SK-N-SH (cell line): ENCODE results near the gene TSHZ3. TPM values are rescaled to one million over a fixed set of nuclear protein-coding genes. Genes with fewer than 3 reads are reported as not detected.

Source experiments
- CTCF ChIA-PET: fragments of 300-600, 350-600 bp; formaldehyde crosslinking; extraction: SDS; loops from one replicate; lab custom pipeline; 2021; lab: Yijun Ruan, JAX
- POLR2A ChIA-PET: fragments of 350-600 bp; sonication (Branson Sonifier 250); formaldehyde crosslinking; extraction: SDS; loops from one replicate; lab custom pipeline; 2020; ENCODE audit warnings: antibody characterized with exemption, inconsistent platforms; lab: Yijun Ruan, JAX
- DNase-seq: peaks from one replicate; pipeline ENCODE4 v3.0.0; 2012
- H2AFZ ChIP-seq: fragments of 200-600 bp; sonication (generic); 2 replicates; pipeline ENCODE4 v1.8.1; 2016; ENCODE audit warnings: antibody characterized with exemption, mild to moderate bottlenecking, low read depth
- H3F3A ChIP-seq: fragments of 200-600 bp; sonication (generic); replicated peaks from 2 replicates; pipeline ENCODE3; 2016; ENCODE audit warnings: antibody characterized with exemption, mild to moderate bottlenecking; ENCODE audit not compliant: insufficient read depth
- H3K27ac ChIP-seq, 2 experiments: fragments of 200-500 bp in 1 of 2; fragments of 200-600 bp in 1 of 2; sonication (Bioruptor generic) in 1 of 2; sonication (generic), shearing (Covaris generic) in 1 of 2; 2 replicates each; pipeline versions ENCODE4 v1.5.1 to v1.6.1; 2014 to 2016; ENCODE audit warnings: low read depth in 2 of 2, inconsistent platforms in 1 of 2, low read length in 1 of 2, mild to moderate bottlenecking in 1 of 2, mixed read lengths in 1 of 2
- H3K27me3 ChIP-seq: fragments of 200-600 bp; sonication (generic), shearing (Covaris generic); 2 replicates; pipeline ENCODE4 v1.6.1; 2016; ENCODE audit warnings: mixed run types; ENCODE audit not compliant: insufficient read depth
- H3K36me3 ChIP-seq, 2 experiments: fragments of 200-500 bp in 1 of 2; fragments of 200-600 bp in 1 of 2; sonication (Bioruptor generic) in 1 of 2; sonication (generic) in 1 of 2; replicated peaks in 1 of 2; 2 replicates each; pipeline versions ENCODE3 to v1.5.1; 2014 to 2016; ENCODE audit warnings: low read length in 1 of 2, mild to moderate bottlenecking in 1 of 2; ENCODE audit not compliant: insufficient read depth in 2 of 2, control insufficient read depth in 1 of 2
- H3K4me1 ChIP-seq, 2 experiments: fragments of 200-500 bp in 1 of 2; fragments of 200-600 bp in 1 of 2; sonication (Bioruptor generic) in 1 of 2; sonication (generic), shearing (Covaris generic) in 1 of 2; 2 replicates each; pipeline versions ENCODE4 v1.5.1 to v1.6.1; 2014 to 2016; ENCODE audit warnings: low read depth in 1 of 2, low read length in 1 of 2, mixed run types in 1 of 2; ENCODE audit not compliant: insufficient read depth in 2 of 2, control insufficient read depth in 1 of 2
- H3K4me2 ChIP-seq: fragments of 200-600 bp; sonication (generic), shearing (Covaris generic); 2 replicates; pipeline ENCODE4 v1.6.1; 2017; ENCODE audit warnings: mixed run types
- H3K4me3 ChIP-seq, 2 experiments: fragments of 200-500 bp in 1 of 2; fragments of 200-600 bp in 1 of 2; sonication (Bioruptor generic) in 1 of 2; sonication (generic), shearing (Covaris generic) in 1 of 2; 2 replicates each; pipeline versions ENCODE4 v1.5.1 to v1.8.1; 2014 to 2016; ENCODE audit warnings: low read depth in 2 of 2, inconsistent platforms in 1 of 2, low read length in 1 of 2, mild to moderate bottlenecking in 1 of 2, mixed read lengths in 1 of 2, moderate library complexity in 1 of 2
- H3K79me2 ChIP-seq: fragments of 200-600 bp; sonication (generic); 2 replicates; pipeline ENCODE4 v1.8.1; 2017; ENCODE audit warnings: mild to moderate bottlenecking; ENCODE audit not compliant: insufficient read depth
- H3K9ac ChIP-seq: fragments of 200-600 bp; sonication (generic); 2 replicates; pipeline ENCODE4 v1.6.1; 2017; ENCODE audit warnings: mixed run types
- H3K9me2 ChIP-seq: fragments of 200-600 bp; sonication (generic); 2 replicates; pipeline ENCODE4 v1.6.1; 2017; ENCODE audit warnings: mixed run types
- H3K9me3 ChIP-seq: fragments of 200-600 bp; sonication (generic); 2 replicates; pipeline ENCODE4 v1.6.1; 2017; ENCODE audit warnings: mixed run types, mild to moderate bottlenecking, moderate library complexity
- H4K20me1 ChIP-seq: fragments of 200-600 bp; sonication (generic); 2 replicates; pipeline ENCODE4 v1.6.1; 2017; ENCODE audit warnings: mild to moderate bottlenecking, mixed run types; ENCODE audit not compliant: insufficient read depth
- CHD2 ChIP-seq: fragments of 150-350 bp; IDR thresholded peaks from 2 replicates; pipeline ENCODE4 v1.6.1; 2018; ENCODE audit warnings: low read length; ENCODE audit not compliant: partially characterized antibody
- EP300 ChIP-seq, 2 experiments: IDR thresholded peaks; 2 replicates each; pipeline versions ENCODE4 v1.4.0 to v1.6.1; 2012; ENCODE audit warnings: borderline replicate concordance in 1 of 2, low read depth in 1 of 2, low read length in 1 of 2
- EZH2phosphoT487 ChIP-seq: fragments of 200-600 bp; sonication (generic); IDR thresholded peaks from 2 replicates; pipeline ENCODE4 v1.6.1; 2017; ENCODE audit warnings: low read depth, mixed run types, mild to moderate bottlenecking, antibody characterized with exemption, moderate library complexity, borderline replicate concordance
- GATA2 ChIP-seq: sonication (generic); formaldehyde crosslinking; IDR thresholded peaks from 2 replicates; pipeline ENCODE4 v1.5.0; 2020; ENCODE audit warnings: mild to moderate bottlenecking, missing genetic modification reagents
- JUND ChIP-seq: IDR thresholded peaks from 2 replicates; pipeline ENCODE4 v1.4.0; 2012
- MEF2A ChIP-seq: IDR thresholded peaks from 2 replicates; pipeline ENCODE4 v1.4.0; 2012; ENCODE audit warnings: low read depth, borderline replicate concordance
- SMC3 ChIP-seq: IDR thresholded peaks from 2 replicates; pipeline ENCODE4 v1.6.1; 2012; ENCODE audit warnings: low read depth, low read length, improper control_type of control experiment
- YY1 ChIP-seq: IDR thresholded peaks from 2 replicates; pipeline ENCODE4 v1.4.0; 2012; ENCODE audit warnings: low read depth, mild to moderate bottlenecking
- WGBS: methylation state at CpG from one replicate; pipeline ENCODE4 v1.1.6; 2017; ENCODE audit warnings: low lambda C conversion rate; 5-methylcytosine and 5-hydroxymethylcytosine counted together
- polyA plus RNA-seq, 3 experiments: library from polyadenylated mRNA; depleted of rRNA; stranded (reverse); fragments of >200 nt; gene quantifications; 2 replicates each; pipeline ENCODE4 v1.2.3, GENCODE V29; 2012
- TF ChIP-seq, protein P1 (sequence below): IDR thresholded peaks from 2 replicates; pipeline ENCODE4 v1.4.0; 2012; ENCODE audit warnings: low read depth
- TF ChIP-seq, protein P2 (sequence below): IDR thresholded peaks from 2 replicates; pipeline ENCODE4 v1.6.1; 2012; ENCODE audit warnings: mild to moderate bottlenecking, low read depth, low read length, moderate library complexity
- TF ChIP-seq, protein P3 (sequence below): IDR thresholded peaks from 2 replicates; pipeline ENCODE4 v1.4.0; 2012; ENCODE audit warnings: low read depth, borderline replicate concordance

TSHZ3 gene
- polyA plus RNA-seq, 1 of the 3 experiments (the other 2 are of a cell fraction): 3.3 TPM

DNA sequence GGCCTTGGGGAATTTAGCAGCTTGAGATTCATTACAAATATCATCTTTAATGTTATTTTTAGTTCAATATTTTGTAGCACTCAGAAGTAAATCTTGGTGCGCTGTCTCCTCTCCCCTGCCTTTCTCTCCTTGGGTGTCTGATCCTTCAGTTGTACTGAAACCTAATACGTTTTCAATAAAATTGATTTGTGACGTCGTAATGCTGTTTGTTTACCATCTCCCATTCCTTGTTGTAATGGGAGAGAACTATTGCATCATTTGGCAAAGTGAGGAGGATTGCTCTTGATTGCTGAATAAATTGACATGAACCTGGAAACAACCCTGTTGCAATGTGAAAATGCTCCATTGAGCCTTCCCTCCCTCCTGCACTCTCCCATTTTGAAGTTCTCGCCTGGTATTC lies 43.2 kb upstream of the TSHZ3 start:
- H3K4me1 ChIP-seq: no peaks in the 10 kb centered on the region
- H3K9me3 ChIP-seq: no peaks in the 10 kb centered on the region
- no peaks in the 10 kb centered on the region; the same call in 1 of the 2 replicates for H3K27me3 ChIP-seq
- no peaks in the 10 kb centered on the region for H4K20me1 ChIP-seq
- CTCF ChIA-PET: interaction anchor here (1.4 kb wide), 1 partner anchor 8 kb away, joined by 3 read pairs; no protein-coding TSS in a partner anchor
- DNase-seq: no peak
- POLR2A ChIA-PET: no interaction called here
- H3K27ac ChIP-seq: no peak overlapping the region
- H3K4me3 ChIP-seq: no peak overlapping the region
- no peaks in the 10 kb centered on the region for H3K36me3 ChIP-seq
- 51% methylated on average over 5 of the region's 5 CpGs for WGBS
- no peak overlapping the region for H3K4me2 ChIP-seq
- H3K9ac ChIP-seq: no peak overlapping the region
- H3K79me2 ChIP-seq: no peaks in the 10 kb centered on the region
- H3F3A ChIP-seq: no peaks in the 10 kb centered on the region
- TF ChIP-seq, protein P1, sequence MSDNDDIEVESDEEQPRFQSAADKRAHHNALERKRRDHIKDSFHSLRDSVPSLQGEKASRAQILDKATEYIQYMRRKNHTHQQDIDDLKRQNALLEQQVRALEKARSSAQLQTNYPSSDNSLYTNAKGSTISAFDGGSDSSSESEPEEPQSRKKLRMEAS: no peak
- TF ChIP-seq GATA2 (CRISPR knock-in tag): no peak
- TF ChIP-seq JUND: no peak
- TF ChIP-seq EZH2phosphoT487: no peak
- no peak for TF ChIP-seq YY1
- TF ChIP-seq, protein P2, sequence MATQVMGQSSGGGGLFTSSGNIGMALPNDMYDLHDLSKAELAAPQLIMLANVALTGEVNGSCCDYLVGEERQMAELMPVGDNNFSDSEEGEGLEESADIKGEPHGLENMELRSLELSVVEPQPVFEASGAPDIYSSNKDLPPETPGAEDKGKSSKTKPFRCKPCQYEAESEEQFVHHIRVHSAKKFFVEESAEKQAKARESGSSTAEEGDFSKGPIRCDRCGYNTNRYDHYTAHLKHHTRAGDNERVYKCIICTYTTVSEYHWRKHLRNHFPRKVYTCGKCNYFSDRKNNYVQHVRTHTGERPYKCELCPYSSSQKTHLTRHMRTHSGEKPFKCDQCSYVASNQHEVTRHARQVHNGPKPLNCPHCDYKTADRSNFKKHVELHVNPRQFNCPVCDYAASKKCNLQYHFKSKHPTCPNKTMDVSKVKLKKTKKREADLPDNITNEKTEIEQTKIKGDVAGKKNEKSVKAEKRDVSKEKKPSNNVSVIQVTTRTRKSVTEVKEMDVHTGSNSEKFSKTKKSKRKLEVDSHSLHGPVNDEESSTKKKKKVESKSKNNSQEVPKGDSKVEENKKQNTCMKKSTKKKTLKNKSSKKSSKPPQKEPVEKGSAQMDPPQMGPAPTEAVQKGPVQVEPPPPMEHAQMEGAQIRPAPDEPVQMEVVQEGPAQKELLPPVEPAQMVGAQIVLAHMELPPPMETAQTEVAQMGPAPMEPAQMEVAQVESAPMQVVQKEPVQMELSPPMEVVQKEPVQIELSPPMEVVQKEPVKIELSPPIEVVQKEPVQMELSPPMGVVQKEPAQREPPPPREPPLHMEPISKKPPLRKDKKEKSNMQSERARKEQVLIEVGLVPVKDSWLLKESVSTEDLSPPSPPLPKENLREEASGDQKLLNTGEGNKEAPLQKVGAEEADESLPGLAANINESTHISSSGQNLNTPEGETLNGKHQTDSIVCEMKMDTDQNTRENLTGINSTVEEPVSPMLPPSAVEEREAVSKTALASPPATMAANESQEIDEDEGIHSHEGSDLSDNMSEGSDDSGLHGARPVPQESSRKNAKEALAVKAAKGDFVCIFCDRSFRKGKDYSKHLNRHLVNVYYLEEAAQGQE: no peak
- no peak for TF ChIP-seq MEF2A
- TF ChIP-seq EP300 (IDR thresholded peaks at IDR 0.05; ENCODE audit: borderline replicate concordance in 1 of 2, low read depth in 1 of 2, low read length in 1 of 2): no peak
- TF ChIP-seq CHD2: no peak
- TF ChIP-seq SMC3: no peak
- no peaks in the 10 kb centered on the region for H3K9me2 ChIP-seq
- H2AFZ ChIP-seq: no peak overlapping the region

DNA sequence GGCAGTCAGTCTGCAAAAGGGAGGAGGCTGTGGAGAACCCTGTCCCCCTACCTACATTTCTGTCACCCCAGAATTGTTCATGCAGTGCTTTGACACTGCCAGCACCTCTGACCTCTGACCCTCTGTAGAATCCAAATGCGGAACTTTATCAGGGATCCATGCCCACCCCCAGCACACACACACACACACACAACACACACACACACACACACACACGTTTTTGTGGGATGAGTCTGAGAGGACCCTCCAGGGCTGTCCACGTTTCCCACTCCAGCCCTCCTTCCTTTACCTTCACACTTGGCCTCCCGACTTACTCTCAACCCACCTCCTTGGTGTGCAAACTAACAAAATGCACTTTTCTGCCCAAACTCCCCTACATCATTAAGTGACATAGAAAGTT lies 42.3 kb upstream of the TSHZ3 start:
- no peaks in the 10 kb centered on the region for H3K9me2 ChIP-seq
- POLR2A ChIA-PET: no interaction called here

More for the DNA sequence above, 42.3 kb upstream of the TSHZ3 start:
- Histone ChIP-seq H4K20me1 (no peaks in the 10 kb centered on the region), H3K4me2 (no peak overlapping the region), H2AFZ (no peak overlapping the region), H3K9me3 (no peaks in the 10 kb centered on the region), H3K79me2 (no peaks in the 10 kb centered on the region), H3K4me3 (no peak overlapping the region), H3K27me3 (no peaks in the 10 kb centered on the region; the same call in 1 of the 2 replicates), H3K4me1 (peaks cover 0 to 3% of the 10 kb centered on the region in 2 experiments; a peak in 1 of 4 replicates), H3F3A (no peaks in the 10 kb centered on the region), H3K27ac (no peak overlapping the region), H3K9ac (no peak overlapping the region), H3K36me3 (no peaks in the 10 kb centered on the region)
- CTCF ChIA-PET: no interaction called here
- no peak for DNase-seq
- TF ChIP-seq, protein P3, sequence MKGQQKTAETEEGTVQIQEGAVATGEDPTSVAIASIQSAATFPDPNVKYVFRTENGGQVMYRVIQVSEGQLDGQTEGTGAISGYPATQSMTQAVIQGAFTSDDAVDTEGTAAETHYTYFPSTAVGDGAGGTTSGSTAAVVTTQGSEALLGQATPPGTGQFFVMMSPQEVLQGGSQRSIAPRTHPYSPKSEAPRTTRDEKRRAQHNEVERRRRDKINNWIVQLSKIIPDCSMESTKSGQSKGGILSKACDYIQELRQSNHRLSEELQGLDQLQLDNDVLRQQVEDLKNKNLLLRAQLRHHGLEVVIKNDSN: no peak
- 19% methylated on average over 3 of the region's 4 CpGs for WGBS
